Sigmoid colon (tissue), 7 donors: ENCODE measurements around the gene MUC5AC. TPM values are rescaled to one million over a fixed set of nuclear protein-coding genes. Genes with fewer than 3 reads are reported as not detected.

ENCODE experiments used
- DNase-seq: peaks from one replicate; pipeline ENCODE4 v3.0.0-alpha.2; 2019
- H3K27ac ChIP-seq, 4 donors: fragments of 200-600 bp; sonication (generic); one replicate each; pipeline ENCODE4 v1.5.1; 2016 to 2019; ENCODE audit warnings: mild to moderate bottlenecking in 1 of 4
- H3K27me3 ChIP-seq, 3 donors: fragments of 200-600 bp; sonication (generic); one replicate each; pipeline ENCODE4 v1.5.1; 2019; ENCODE audit warnings: mild to moderate bottlenecking in 1 of 3
- H3K36me3 ChIP-seq, 4 donors: fragments of 200-600 bp; sonication (generic); one replicate each; pipeline ENCODE4 v1.5.1; 2016 to 2019
- H3K4me1 ChIP-seq, 4 donors: fragments of 200-600 bp; sonication (generic); one replicate each; pipeline ENCODE4 v1.5.1; 2017 to 2019
- H3K4me3 ChIP-seq, 4 donors: fragments of 200-600 bp; sonication (generic); one replicate each; pipeline ENCODE4 v1.5.1; 2017 to 2019; ENCODE audit warnings: mild to moderate bottlenecking in 2 of 4, moderate library complexity in 1 of 4
- H3K9me3 ChIP-seq, 4 donors: fragments of 200-600 bp in 3 of 4; sonication (generic) in 3 of 4; one replicate each; pipeline versions ENCODE4 v1.5.1 to v1.6.1; 2013 to 2019
- CTCF ChIP-seq, 4 experiments: fragments of 450-650 bp in 3 of 4; fragments of 200-600 bp in 1 of 4; IDR thresholded peaks; one replicate each; pipeline ENCODE4 v1.5.1; 2016 to 2019; ENCODE audit warnings: antibody characterized with exemption in 4 of 4, mild to moderate bottlenecking in 3 of 4, moderate library complexity in 2 of 4
- EP300 ChIP-seq, 4 donors: sonication (generic); formaldehyde crosslinking; IDR thresholded peaks; one replicate each; pipeline ENCODE4 v1.6.1; 2017; ENCODE audit warnings: antibody characterized with exemption in 4 of 4
- POLR2A ChIP-seq, 2 donors: fragments of 450-650 bp; IDR thresholded peaks; one replicate each; pipeline ENCODE4 v1.6.1; 2016; ENCODE audit warnings: antibody characterized with exemption in 2 of 2, mild to moderate bottlenecking in 2 of 2, moderate library complexity in 2 of 2
- POLR2AphosphoS5 ChIP-seq, 4 donors: sonication (generic); formaldehyde crosslinking; IDR thresholded peaks; one replicate each; pipeline ENCODE4 v1.6.1; 2017; ENCODE audit warnings: antibody characterized with exemption in 4 of 4
- WGBS, 2 donors: extraction: QIAGEN DNeasy Blood & Tissue Kit; methylation state at CpG; one replicate each; pipeline ENCODE4 v1.1.7; 2013; 5-methylcytosine and 5-hydroxymethylcytosine counted together
- intact Hi-C: fragments of 100-400 bp; cut with DNase I; formaldehyde crosslinking; loops from one replicate; pipeline ENCODE4 v1.15.1; 2023
- polyA plus RNA-seq, 3 donors: library from polyadenylated mRNA; stranded (reverse); fragments of 200-250 nt; gene quantifications; one replicate each; pipeline ENCODE4 v1.2.3, GENCODE V29; 2013
- total RNA-seq, 4 donors: library from RNA; depleted of rRNA; stranded (reverse); fragments of >200 nt; gene quantifications; one replicate each; pipeline ENCODE4 v1.1.0, GENCODE V29; 2016
- donor health status: healthy with polysubstance abuse.
- donor health status: Bipolar disorder and iron deficiency.
- donor health status: healthy.

MUC5AC gene
- total and polyA plus RNA-seq, 7 donors = under 0.01 to 0.09 (median under 0.01) TPM; not detected in 4

- no peak overlapping the region for H3K27ac ChIP-seq
- peak; percentile 47 for DNase-seq
- no peaks in the 10 kb centered on the region for H3K9me3 ChIP-seq
- no peak for TF ChIP-seq POLR2AphosphoS5 (IDR thresholded peaks at IDR 0.05)
- no peak for TF ChIP-seq CTCF (IDR thresholded peaks at IDR 0.05)
- no peak for TF ChIP-seq POLR2A (IDR thresholded peaks at IDR 0.05)
- no peak for TF ChIP-seq EP300 (IDR thresholded peaks at IDR 0.05)
- WGBS, 2 donors = 94% methylated on average over 9 of the region's 9 CpGs
- intact Hi-C loops = no loop called here
- H3K4me1 ChIP-seq = no peaks in the 10 kb centered on the region
- H3K4me3 ChIP-seq = no peak overlapping the region
- peaks cover 0 to 35% (median 0%) of the 10 kb centered on the region in 3 donors for H3K27me3 ChIP-seq
- no peaks in the 10 kb centered on the region for H3K36me3 ChIP-seq
Observed at GRCh38 chr11:1125803-1126202, 31.9 kb upstream of the MUC5AC start.

GRCh38 chr11:1126491-1126926 lies 31.2 kb upstream of the MUC5AC start:
- Histone ChIP-seq H3K4me3 (no peak overlapping the region), H3K36me3 (no peaks in the 10 kb centered on the region), H3K27me3 (peaks cover 0 to 28% (median 0%) of the 10 kb centered on the region in 3 donors), H3K9me3 (no peaks in the 10 kb centered on the region), H3K4me1 (no peaks in the 10 kb centered on the region), H3K27ac (no peak overlapping the region)
- 86 to 87% methylated on average over 15 of the region's 15 CpGs for WGBS, 2 donors
- TF ChIP-seq EP300 (IDR thresholded peaks at IDR 0.05) (no peak), CTCF (IDR thresholded peaks at IDR 0.05) (no peak), POLR2A (IDR thresholded peaks at IDR 0.05) (no peak), POLR2AphosphoS5 (IDR thresholded peaks at IDR 0.05) (no peak)
- intact Hi-C loops = no loop called here
- DNase-seq = peak; percentile 40

GRCh38 chr11:1126935-1127663 lies 30.7 kb upstream of the MUC5AC start:
- Histone ChIP-seq H3K4me3 (no peak overlapping the region), H3K9me3 (no peaks in the 10 kb centered on the region), H3K36me3 (no peaks in the 10 kb centered on the region), H3K27me3 (peaks cover 0 to 22% (median 0%) of the 10 kb centered on the region in 3 donors), H3K27ac (no peak overlapping the region), H3K4me1 (no peaks in the 10 kb centered on the region)
- WGBS, 2 donors = 84 to 86% methylated on average over 30 of the region's 30 CpGs
- intact Hi-C loops = no loop called here
- peak; percentile 45 for DNase-seq
- TF ChIP-seq POLR2A (IDR thresholded peaks at IDR 0.05) = no peak
- TF ChIP-seq POLR2AphosphoS5 (IDR thresholded peaks at IDR 0.05) = no peak
- no peak for TF ChIP-seq EP300 (IDR thresholded peaks at IDR 0.05)
- TF ChIP-seq CTCF (IDR thresholded peaks at IDR 0.05) = no peak

DNA sequence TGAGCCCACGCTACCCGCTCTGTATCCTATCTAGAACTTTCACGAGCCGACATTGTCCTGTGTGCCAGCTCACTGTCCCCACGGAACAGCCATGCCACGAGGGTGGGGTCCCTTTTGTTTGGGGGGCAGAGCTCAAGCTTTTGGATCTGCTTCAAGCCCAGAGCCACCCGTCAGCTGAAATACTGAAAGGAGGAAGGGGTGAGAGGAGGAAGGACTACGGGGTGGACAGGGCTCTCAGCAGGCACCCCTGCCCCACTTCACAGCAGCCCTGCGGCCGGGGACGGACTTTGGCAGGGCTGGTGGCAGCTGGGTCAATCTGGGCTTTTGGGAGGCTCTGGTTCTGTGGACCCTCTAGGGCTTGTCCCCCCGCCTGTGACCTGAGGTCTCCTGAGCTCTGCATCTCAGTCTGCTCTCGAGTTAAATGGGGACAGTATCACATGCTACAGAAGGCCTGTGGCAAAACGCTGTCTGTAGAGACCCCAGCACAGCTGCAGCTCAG lies 30.0 kb upstream of the MUC5AC start:
- no peak overlapping the region for H3K4me3 ChIP-seq
- no peak for TF ChIP-seq POLR2AphosphoS5 (IDR thresholded peaks at IDR 0.05)
- TF ChIP-seq EP300 (IDR thresholded peaks at IDR 0.05) = no peak
- no peak for TF ChIP-seq POLR2A (IDR thresholded peaks at IDR 0.05)
- no peak for TF ChIP-seq CTCF (IDR thresholded peaks at IDR 0.05)
- peaks cover 0 to 2% (median 0%) of the 10 kb centered on the region in 4 donors for H3K9me3 ChIP-seq
- no peaks in the 10 kb centered on the region for H3K36me3 ChIP-seq
- intact Hi-C loops = no loop called here
- H3K27me3 ChIP-seq = peaks cover 0 to 18% (median 0%) of the 10 kb centered on the region in 3 donors
- no peak overlapping the region for H3K27ac ChIP-seq
- H3K4me1 ChIP-seq = no peaks in the 10 kb centered on the region
- WGBS, 2 donors = 72 to 78% methylated on average over 14 of the region's 14 CpGs
- peak; percentile 54 for DNase-seq
